ENCODE results near the gene RAB9A. TPM values are rescaled to one million over a fixed set of nuclear protein-coding genes. Genes with fewer than 3 reads are reported as not detected.

The RAB9A gene
- total and polyA plus RNA-seq, 10 donors = 20.3 to 36.5 (median 28.2) TPM

DNA sequence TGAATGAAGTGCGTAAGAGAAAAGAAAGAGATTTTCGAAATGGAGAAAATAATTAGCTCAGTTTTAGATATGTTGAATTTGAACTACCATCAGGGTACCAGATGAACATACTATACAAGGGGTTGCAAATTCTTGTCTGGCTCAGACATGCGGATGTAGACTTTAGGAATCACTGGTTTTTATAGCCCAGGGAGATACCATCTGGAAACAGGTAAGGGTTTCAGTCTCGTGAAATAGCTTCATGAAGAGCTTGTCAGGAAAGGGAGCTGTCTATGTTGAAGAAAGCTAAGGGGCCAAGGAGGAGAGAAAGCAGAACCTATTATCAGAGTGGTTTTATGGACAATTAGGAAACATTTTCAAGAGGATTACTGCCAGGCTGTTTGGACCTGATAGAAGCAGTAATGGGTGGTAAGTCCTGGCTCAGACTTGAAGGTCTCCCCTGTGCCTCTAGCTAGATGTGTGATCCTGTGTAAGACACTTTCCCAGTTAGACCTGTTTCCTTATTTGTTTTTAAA, 6.7 kb downstream of the RAB9A start:
- Histone ChIP-seq H3K9me3 (no peaks in the 10 kb centered on the region), H3K4me1 (peaks cover 29 to 100% (median 83%) of the 10 kb centered on the region in 6 donors), H3K4me3 (no peak overlapping the region), H3K27ac (peak overlapping the region in 3 of 8 donors; percentile 29 to 66 (median 66)), H3K36me3 (no peaks in the 10 kb centered on the region), H3K27me3 (replicated peaks in 1 of 7) (peaks cover 0 to 4% (median 0%) of the 10 kb centered on the region in 7 donors)
- intact Hi-C loops (cut with DNase I; ENCODE audit: low total_unique reads) = no loop called here
- DNase-seq = no peak
- WGBS, 5 donors = 82 to 89% (median 87%) methylated on average over 4 of the region's 4 CpGs
- TF ChIP-seq, protein P1, sequence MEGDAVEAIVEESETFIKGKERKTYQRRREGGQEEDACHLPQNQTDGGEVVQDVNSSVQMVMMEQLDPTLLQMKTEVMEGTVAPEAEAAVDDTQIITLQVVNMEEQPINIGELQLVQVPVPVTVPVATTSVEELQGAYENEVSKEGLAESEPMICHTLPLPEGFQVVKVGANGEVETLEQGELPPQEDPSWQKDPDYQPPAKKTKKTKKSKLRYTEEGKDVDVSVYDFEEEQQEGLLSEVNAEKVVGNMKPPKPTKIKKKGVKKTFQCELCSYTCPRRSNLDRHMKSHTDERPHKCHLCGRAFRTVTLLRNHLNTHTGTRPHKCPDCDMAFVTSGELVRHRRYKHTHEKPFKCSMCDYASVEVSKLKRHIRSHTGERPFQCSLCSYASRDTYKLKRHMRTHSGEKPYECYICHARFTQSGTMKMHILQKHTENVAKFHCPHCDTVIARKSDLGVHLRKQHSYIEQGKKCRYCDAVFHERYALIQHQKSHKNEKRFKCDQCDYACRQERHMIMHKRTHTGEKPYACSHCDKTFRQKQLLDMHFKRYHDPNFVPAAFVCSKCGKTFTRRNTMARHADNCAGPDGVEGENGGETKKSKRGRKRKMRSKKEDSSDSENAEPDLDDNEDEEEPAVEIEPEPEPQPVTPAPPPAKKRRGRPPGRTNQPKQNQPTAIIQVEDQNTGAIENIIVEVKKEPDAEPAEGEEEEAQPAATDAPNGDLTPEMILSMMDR (IDR thresholded peaks at IDR 0.05 in 8 of 11, conservative IDR thresholded peaks at IDR 0.05 in 3 of 11) = no peak
- TF ChIP-seq POLR2A (IDR thresholded peaks at IDR 0.05) = no peak
- TF ChIP-seq POLR2AphosphoS5 (IDR thresholded peaks at IDR 0.05) = no peak

DNA sequence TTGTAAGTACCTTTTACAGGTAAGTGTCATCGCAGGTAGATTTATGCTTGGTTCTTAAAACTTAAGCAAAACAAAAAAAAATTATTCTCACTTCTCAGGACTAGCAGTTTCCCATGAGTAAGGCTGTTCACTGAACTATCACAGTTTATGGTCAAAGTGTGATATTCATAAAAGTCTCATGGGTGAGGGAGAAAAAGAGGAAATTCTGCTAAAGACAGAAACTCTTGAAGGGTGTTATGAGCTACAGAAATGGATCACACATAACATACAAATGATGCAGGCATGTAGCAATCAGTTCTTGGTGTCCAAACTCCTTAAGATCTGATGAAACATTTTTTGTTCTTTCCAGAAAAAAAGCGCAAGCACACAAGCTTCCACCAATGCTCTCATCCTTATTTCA, 8.5 kb downstream of the RAB9A start:
- Histone ChIP-seq H3K9me3 (no peaks in the 10 kb centered on the region), H3K27me3 (replicated peaks in 1 of 7) (peaks cover 0 to 4% (median 0%) of the 10 kb centered on the region in 7 donors), H3K4me1 (peaks cover 24 to 100% (median 76%) of the 10 kb centered on the region in 6 donors), H3K36me3 (no peaks in the 10 kb centered on the region), H3K4me3 (peak overlapping the region in 1 of 8 donors; percentile 30), H3K27ac (peak overlapping the region in 5 of 8 donors; percentile 10 to 73 (median 66))
- intact Hi-C loops (cut with DNase I; ENCODE audit: low total_unique reads) = no loop called here
- DNase-seq = no peak
- TF ChIP-seq, protein P1 (IDR thresholded peaks at IDR 0.05 in 8 of 11, conservative IDR thresholded peaks at IDR 0.05 in 3 of 11) = no peak
- TF ChIP-seq POLR2A (IDR thresholded peaks at IDR 0.05) (no peak), POLR2AphosphoS5 (IDR thresholded peaks at IDR 0.05) (no peak)
- WGBS, 5 donors = 51 to 78% (median 65%) methylated on average over 2 of the region's 2 CpGs

DNA sequence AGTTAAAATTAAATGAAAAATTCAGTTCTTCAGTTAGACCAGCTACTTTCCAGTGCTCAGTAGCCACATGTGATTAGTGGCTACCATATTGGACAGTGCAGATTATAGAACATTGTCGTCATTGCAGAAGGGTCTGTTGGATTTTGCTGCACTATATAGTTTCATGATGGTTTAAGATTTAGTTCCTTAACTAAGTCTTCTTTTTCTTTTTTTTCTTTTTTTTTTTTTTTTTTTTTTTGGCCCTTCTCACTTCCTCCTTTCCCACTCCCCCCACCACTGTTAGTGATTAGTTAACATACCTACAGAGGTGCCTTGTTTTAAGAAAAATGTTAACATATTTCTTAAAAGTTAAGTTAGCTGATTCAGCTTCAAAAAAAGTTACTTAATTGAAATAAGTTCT, 9.0 kb downstream of the RAB9A start:
- WGBS, 5 donors = 44 to 92% (median 71%) methylated on average over 1 of the region's 1 CpG
- Histone ChIP-seq H3K36me3 (no peaks in the 10 kb centered on the region), H3K4me3 (peak overlapping the region in 1 of 8 donors; percentile 30), H3K9me3 (no peaks in the 10 kb centered on the region), H3K4me1 (peaks cover 24 to 100% (median 73%) of the 10 kb centered on the region in 6 donors), H3K27me3 (replicated peaks in 1 of 7) (peaks cover 0 to 4% (median 0%) of the 10 kb centered on the region in 7 donors), H3K27ac (peak overlapping the region in 6 of 8 donors; percentile 12 to 73 (median 66))
- no peak for DNase-seq
- TF ChIP-seq POLR2A (IDR thresholded peaks at IDR 0.05) (no peak), POLR2AphosphoS5 (IDR thresholded peaks at IDR 0.05) (no peak)
- TF ChIP-seq, protein P1 (IDR thresholded peaks at IDR 0.05 in 8 of 11, conservative IDR thresholded peaks at IDR 0.05 in 3 of 11) = no peak
- intact Hi-C loops (cut with DNase I; ENCODE audit: low total_unique reads) = no loop called here

DNA sequence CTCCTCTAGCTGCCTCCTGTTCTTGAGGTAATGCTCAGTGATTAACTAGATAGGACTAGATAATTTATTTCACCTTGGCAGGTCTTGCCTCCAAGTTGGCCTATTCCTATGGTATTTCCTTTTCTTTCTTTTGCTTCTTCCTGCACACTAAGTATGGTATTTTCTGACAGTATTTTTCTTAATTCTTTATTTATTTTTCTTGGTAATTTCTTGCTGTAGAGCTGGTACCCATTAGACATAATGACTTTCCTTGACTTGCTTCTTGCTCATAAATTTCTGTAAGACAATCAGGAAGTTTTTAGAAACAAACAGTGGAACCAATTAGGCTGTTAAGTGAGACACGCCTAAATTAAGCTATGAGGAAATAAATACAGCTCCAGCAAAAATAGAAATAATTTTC, 9.5 kb downstream of the RAB9A start:
- no peak overlapping the region for H3K4me3 ChIP-seq
- peaks cover 22 to 100% (median 68%) of the 10 kb centered on the region in 6 donors for H3K4me1 ChIP-seq
- H3K36me3 ChIP-seq = no peaks in the 10 kb centered on the region
- 13 to 52% (median 31%) methylated on average over 1 of the region's 1 CpG for WGBS, 5 donors
- peaks cover 0 to 4% (median 0%) of the 10 kb centered on the region in 7 donors for H3K27me3 ChIP-seq (replicated peaks in 1 of 7)
- no peak for DNase-seq
- H3K27ac ChIP-seq = peak overlapping the region in 6 of 8 donors; percentile 12 to 73 (median 54)
- H3K9me3 ChIP-seq = no peaks in the 10 kb centered on the region
- TF ChIP-seq POLR2AphosphoS5 (IDR thresholded peaks at IDR 0.05) (no peak), POLR2A (IDR thresholded peaks at IDR 0.05) (no peak)
- TF ChIP-seq, protein P1 (IDR thresholded peaks at IDR 0.05 in 8 of 11, conservative IDR thresholded peaks at IDR 0.05 in 3 of 11) = no peak
- intact Hi-C loops (cut with DNase I; ENCODE audit: low total_unique reads) = no loop called here
